ENCODE results near the gene RAB11FIP4. TPM values are rescaled to one million over a fixed set of nuclear protein-coding genes. Genes with fewer than 3 reads are reported as not detected.

RAB11FIP4 gene
- total RNA-seq, 1 experiment from 2014 or later, result 10.8 TPM

DNA sequence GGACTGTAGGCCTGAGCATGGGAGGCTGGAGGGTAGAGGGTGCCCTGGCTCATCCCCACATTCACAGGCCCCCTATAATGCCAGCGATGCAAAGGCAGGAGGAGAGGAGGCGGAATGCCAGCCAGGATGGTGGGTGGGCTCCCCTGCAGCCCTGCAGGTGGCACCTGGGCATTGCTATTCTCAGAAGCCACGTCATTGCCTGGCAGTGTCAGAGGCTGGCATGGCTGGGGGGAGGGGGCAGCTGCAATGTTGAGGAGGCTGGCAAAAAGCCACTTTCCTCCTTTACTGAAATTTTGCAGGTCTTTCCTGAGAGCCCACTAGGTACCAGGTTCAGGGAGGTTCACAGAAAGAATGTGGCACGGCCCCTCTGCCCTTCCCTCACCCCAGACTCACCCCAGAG lies 36.2 kb downstream of the RAB11FIP4 start:
- intact Hi-C loops (cut with micrococcal nuclease; ENCODE audit: unreplicated experiment), result no loop called here
- BruUV-seq (replicated peaks), result no TSS peak
- Histone ChIP-seq H3K27me3 (ENCODE audit: control insufficient read depth, insufficient read depth, low read length) (peaks cover 2% of the 10 kb centered on the region; the same call in 1 of the 2 replicates), H3K27ac (ENCODE audit: low read length) (no peak overlapping the region), H3K4me1 (ENCODE audit: control insufficient read depth, insufficient read depth, low read length) (no peaks in the 10 kb centered on the region), H3K4me3 (ENCODE audit: low read depth in 2 of 2, low read length in 2 of 2) (no peak overlapping the region), H3K36me3 (ENCODE audit: control insufficient read depth, insufficient read depth, low read length) (no peaks in the 10 kb centered on the region), H3K9me3 (ENCODE audit: control insufficient read depth, insufficient read depth, low read depth, low read length) (no peaks in the 10 kb centered on the region)
- POLR2A ChIA-PET, result interaction anchor here (0.5 kb wide), 1 partner anchor 35 kb away, joined by 3 read pairs; no protein-coding TSS in a partner anchor
- ATAC-seq (no peak), DNase-seq (ENCODE audit: low read depth, low spot score) (no peak)
- CTCF ChIA-PET, result interaction anchor here (0.6 kb wide), 2 partner anchors 17 to 80 kb away, joined by 3 to 4 read pairs; no protein-coding TSS in a partner anchor
- TF ChIP-seq TCF7L2 (IDR thresholded peaks at IDR 0.05; ENCODE audit: low read depth, low read length) (no peak), POLR2AphosphoS5 (IDR thresholded peaks at IDR 0.05; ENCODE audit: low read depth, low read length) (no peak), SIN3A (IDR thresholded peaks at IDR 0.05; ENCODE audit: borderline replicate concordance, insufficient read depth, low read depth, low read length) (no peak)
- TF ChIP-seq, protein P1, sequence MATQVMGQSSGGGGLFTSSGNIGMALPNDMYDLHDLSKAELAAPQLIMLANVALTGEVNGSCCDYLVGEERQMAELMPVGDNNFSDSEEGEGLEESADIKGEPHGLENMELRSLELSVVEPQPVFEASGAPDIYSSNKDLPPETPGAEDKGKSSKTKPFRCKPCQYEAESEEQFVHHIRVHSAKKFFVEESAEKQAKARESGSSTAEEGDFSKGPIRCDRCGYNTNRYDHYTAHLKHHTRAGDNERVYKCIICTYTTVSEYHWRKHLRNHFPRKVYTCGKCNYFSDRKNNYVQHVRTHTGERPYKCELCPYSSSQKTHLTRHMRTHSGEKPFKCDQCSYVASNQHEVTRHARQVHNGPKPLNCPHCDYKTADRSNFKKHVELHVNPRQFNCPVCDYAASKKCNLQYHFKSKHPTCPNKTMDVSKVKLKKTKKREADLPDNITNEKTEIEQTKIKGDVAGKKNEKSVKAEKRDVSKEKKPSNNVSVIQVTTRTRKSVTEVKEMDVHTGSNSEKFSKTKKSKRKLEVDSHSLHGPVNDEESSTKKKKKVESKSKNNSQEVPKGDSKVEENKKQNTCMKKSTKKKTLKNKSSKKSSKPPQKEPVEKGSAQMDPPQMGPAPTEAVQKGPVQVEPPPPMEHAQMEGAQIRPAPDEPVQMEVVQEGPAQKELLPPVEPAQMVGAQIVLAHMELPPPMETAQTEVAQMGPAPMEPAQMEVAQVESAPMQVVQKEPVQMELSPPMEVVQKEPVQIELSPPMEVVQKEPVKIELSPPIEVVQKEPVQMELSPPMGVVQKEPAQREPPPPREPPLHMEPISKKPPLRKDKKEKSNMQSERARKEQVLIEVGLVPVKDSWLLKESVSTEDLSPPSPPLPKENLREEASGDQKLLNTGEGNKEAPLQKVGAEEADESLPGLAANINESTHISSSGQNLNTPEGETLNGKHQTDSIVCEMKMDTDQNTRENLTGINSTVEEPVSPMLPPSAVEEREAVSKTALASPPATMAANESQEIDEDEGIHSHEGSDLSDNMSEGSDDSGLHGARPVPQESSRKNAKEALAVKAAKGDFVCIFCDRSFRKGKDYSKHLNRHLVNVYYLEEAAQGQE (IDR thresholded peaks at IDR 0.05; ENCODE audit: insufficient read depth in 1 of 2, low read depth in 2 of 2, low read length in 1 of 2), result no peak
- TF ChIP-seq, protein P2, sequence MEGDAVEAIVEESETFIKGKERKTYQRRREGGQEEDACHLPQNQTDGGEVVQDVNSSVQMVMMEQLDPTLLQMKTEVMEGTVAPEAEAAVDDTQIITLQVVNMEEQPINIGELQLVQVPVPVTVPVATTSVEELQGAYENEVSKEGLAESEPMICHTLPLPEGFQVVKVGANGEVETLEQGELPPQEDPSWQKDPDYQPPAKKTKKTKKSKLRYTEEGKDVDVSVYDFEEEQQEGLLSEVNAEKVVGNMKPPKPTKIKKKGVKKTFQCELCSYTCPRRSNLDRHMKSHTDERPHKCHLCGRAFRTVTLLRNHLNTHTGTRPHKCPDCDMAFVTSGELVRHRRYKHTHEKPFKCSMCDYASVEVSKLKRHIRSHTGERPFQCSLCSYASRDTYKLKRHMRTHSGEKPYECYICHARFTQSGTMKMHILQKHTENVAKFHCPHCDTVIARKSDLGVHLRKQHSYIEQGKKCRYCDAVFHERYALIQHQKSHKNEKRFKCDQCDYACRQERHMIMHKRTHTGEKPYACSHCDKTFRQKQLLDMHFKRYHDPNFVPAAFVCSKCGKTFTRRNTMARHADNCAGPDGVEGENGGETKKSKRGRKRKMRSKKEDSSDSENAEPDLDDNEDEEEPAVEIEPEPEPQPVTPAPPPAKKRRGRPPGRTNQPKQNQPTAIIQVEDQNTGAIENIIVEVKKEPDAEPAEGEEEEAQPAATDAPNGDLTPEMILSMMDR (IDR thresholded peaks at IDR 0.05), result no peak
- in situ Hi-C loops (cut with HindIII; ENCODE audit: low pct_unique_long_range_greater_than_20kb, low sequenced_read_pairs), result no loop called here

DNA sequence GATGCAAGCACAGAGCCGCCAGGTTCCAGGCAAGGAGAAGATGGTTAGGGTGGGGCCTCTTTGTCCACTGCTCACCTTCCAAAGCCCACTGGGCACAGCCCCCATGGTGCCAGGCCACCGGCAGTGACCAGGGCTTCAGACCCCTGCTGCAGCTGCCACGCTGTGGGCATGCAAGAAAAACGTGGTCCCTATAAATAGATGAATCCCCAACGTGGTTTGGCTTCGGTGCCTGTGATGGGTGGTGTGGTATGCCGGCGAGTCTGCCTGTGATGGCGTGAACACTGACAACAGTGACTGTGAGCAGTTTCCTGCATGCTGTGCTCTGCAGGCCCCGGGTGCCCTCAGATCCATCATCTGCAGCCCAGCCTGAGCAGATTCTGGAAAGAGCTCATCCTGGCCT lies 36.6 kb downstream of the RAB11FIP4 start:
- Histone ChIP-seq H3K4me3 (ENCODE audit: low read depth in 2 of 2, low read length in 2 of 2) (no peak overlapping the region), H3K27ac (ENCODE audit: low read length) (no peak overlapping the region), H3K9me3 (ENCODE audit: control insufficient read depth, insufficient read depth, low read depth, low read length) (no peaks in the 10 kb centered on the region), H3K36me3 (ENCODE audit: control insufficient read depth, insufficient read depth, low read length) (no peaks in the 10 kb centered on the region), H3K4me1 (ENCODE audit: control insufficient read depth, insufficient read depth, low read length) (no peaks in the 10 kb centered on the region), H3K27me3 (ENCODE audit: control insufficient read depth, insufficient read depth, low read length) (peaks cover 2% of the 10 kb centered on the region; the same call in 1 of the 2 replicates)
- intact Hi-C loops (cut with micrococcal nuclease; ENCODE audit: unreplicated experiment), result no loop called here
- no peak for TF ChIP-seq TCF7L2 (IDR thresholded peaks at IDR 0.05; ENCODE audit: low read depth, low read length)
- TF ChIP-seq POLR2AphosphoS5 (IDR thresholded peaks at IDR 0.05; ENCODE audit: low read depth, low read length), result no peak
- TF ChIP-seq, protein P1 (IDR thresholded peaks at IDR 0.05; ENCODE audit: insufficient read depth in 1 of 2, low read depth in 2 of 2, low read length in 1 of 2), result no peak
- TF ChIP-seq, protein P2 (IDR thresholded peaks at IDR 0.05), result no peak
- TF ChIP-seq SIN3A (IDR thresholded peaks at IDR 0.05; ENCODE audit: borderline replicate concordance, insufficient read depth, low read depth, low read length), result no peak
- POLR2A ChIA-PET, result interaction anchor here (0.5 kb wide), 1 partner anchor 34 kb away, joined by 3 read pairs; no protein-coding TSS in a partner anchor
- in situ Hi-C loops (cut with HindIII; ENCODE audit: low pct_unique_long_range_greater_than_20kb, low sequenced_read_pairs), result no loop called here
- BruUV-seq (replicated peaks), result no TSS peak
- no peak for ATAC-seq
- CTCF ChIA-PET, result no interaction called here
- no peak for DNase-seq (ENCODE audit: low read depth, low spot score)
